Mucosa of rectum (tissue), 2 donors: ENCODE measurements around the gene RAB18.
"Not testable (repeated sequence)": the region's sequence is repeated elsewhere in the genome, so short reads cannot be mapped to it uniquely, and the experiment has no call there.

Experiments used
- H3K27ac ChIP-seq, 2 donors: one replicate each; pipeline ENCODE4 v1.7.0; 2013; ENCODE audit warnings: inconsistent platforms in 2 of 2, low read depth in 2 of 2, low read length in 2 of 2
- H3K27me3 ChIP-seq, 2 donors: one replicate each; pipeline ENCODE4 v1.7.0; 2013; ENCODE audit warnings: low read length in 2 of 2; ENCODE audit not compliant: control insufficient read depth in 2 of 2, insufficient read depth in 2 of 2
- H3K36me3 ChIP-seq, 2 donors: one replicate each; pipeline ENCODE4 v1.7.0; 2013; ENCODE audit warnings: low read length in 2 of 2; ENCODE audit not compliant: control insufficient read depth in 2 of 2, insufficient read depth in 2 of 2
- H3K4me1 ChIP-seq, 2 donors: one replicate each; pipeline ENCODE4 v1.7.0; 2013; ENCODE audit warnings: low read length in 2 of 2, mild to moderate bottlenecking in 1 of 2; ENCODE audit not compliant: control insufficient read depth in 2 of 2, insufficient read depth in 2 of 2
- H3K4me3 ChIP-seq, 2 donors: one replicate each; pipeline ENCODE4 v1.7.0; 2013; ENCODE audit warnings: low read length in 2 of 2
- H3K9ac ChIP-seq, 2 donors: one replicate each; pipeline ENCODE4 v1.7.0; 2013; ENCODE audit warnings: low read length in 2 of 2, low read depth in 1 of 2, mild to moderate bottlenecking in 1 of 2
- H3K9me3 ChIP-seq, 2 donors: one replicate each; pipeline ENCODE4 v1.7.0; 2013; ENCODE audit warnings: low read length in 2 of 2; ENCODE audit not compliant: control insufficient read depth in 2 of 2
- donor health status: healthy.
- donor health status: Normal muscosa, but diverticular disease.

The RAB18 gene

DNA sequence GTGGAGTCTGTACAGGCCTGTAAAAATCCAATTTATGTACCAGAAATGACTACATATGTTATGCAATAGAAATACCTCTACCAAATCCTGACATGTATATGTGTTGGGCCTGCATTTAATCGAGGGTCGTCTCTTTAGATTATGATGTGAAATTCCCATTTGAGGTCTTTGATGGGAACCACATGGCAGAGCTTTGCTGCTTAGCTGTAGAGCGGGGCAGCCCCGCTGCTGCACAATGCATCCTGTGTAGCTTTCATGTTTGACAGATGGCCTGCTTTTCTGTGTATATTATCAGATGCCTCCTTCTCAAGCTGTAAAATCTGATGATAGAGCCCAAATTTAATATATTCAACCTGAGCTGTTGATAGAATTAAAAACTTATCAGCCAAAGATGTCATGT lies 65.8 kb downstream of the RAB18 start:
- Histone ChIP-seq H3K9me3 (no peaks in the 10 kb centered on the region), H3K27ac (no peak overlapping the region), H3K27me3 (no peaks in the 10 kb centered on the region), H3K36me3 (no peaks in the 10 kb centered on the region), H3K4me1 (no peaks in the 10 kb centered on the region), H3K4me3 (no peak overlapping the region), H3K9ac (no peak overlapping the region)

- not testable (repeated sequence) for H3K9ac ChIP-seq, H3K9me3 ChIP-seq, H3K36me3 ChIP-seq, H3K27me3 ChIP-seq, H3K27ac ChIP-seq, H3K4me3 ChIP-seq, H3K4me1 ChIP-seq
These were observed 72.9 kb downstream of the RAB18 start for GRCh38 chr10:27577038-27577437.

DNA sequence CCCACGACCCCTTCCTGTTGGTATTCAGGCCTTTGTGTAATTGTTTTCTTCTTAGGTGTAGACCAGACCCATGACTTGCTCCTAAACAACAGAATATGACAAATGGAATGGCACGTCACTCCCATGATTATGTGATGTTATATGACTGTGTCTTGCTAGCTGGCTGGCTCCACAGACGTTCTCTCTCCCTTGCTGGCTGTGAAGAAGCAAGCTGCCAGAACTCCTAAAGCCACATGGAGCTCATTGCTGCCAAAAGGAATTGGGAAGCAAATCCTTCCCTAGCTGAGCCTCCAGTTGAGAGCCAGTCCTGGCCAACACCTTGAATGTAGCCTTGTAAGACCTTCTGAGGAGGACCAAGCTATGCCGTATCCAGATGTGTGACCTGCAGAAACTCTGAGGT lies 74.2 kb downstream of the RAB18 start:
- Histone ChIP-seq H3K9ac (no peak overlapping the region), H3K36me3 (no peaks in the 10 kb centered on the region), H3K27me3 (no peaks in the 10 kb centered on the region), H3K9me3 (no peaks in the 10 kb centered on the region), H3K4me1 (no peaks in the 10 kb centered on the region), H3K27ac (no peak overlapping the region), H3K4me3 (no peak overlapping the region)

- Histone ChIP-seq H3K36me3 (no peaks in the 10 kb centered on the region), H3K27me3 (no peaks in the 10 kb centered on the region), H3K9ac (no peak overlapping the region), H3K4me1 (no peaks in the 10 kb centered on the region), H3K4me3 (no peak overlapping the region), H3K27ac (no peak overlapping the region), H3K9me3 (no peaks in the 10 kb centered on the region)
These were observed 77.1 kb downstream of the RAB18 start for GRCh38 chr10:27581225-27581624.

- Histone ChIP-seq H3K27ac (no peak overlapping the region), H3K36me3 (no peaks in the 10 kb centered on the region), H3K4me1 (no peaks in the 10 kb centered on the region), H3K27me3 (no peaks in the 10 kb centered on the region), H3K9ac (no peak overlapping the region), H3K4me3 (no peak overlapping the region), H3K9me3 (no peaks in the 10 kb centered on the region)
These were observed 80.2 kb downstream of the RAB18 start for GRCh38 chr10:27584302-27584701.
